Mesendoderm (in vitro differentiated cells): ENCODE data around the gene AIG1.

Experiments
- DNase-seq: peaks from one replicate; pipeline ENCODE4 v3.0.0; 2013
- H2AK5ac ChIP-seq: 2 replicates; pipeline ENCODE4 v1.6.1; 2013; ENCODE audit warnings: low read length, inconsistent platforms
- H2BK120ac ChIP-seq: 2 replicates; pipeline ENCODE4 v1.6.1; 2013; ENCODE audit warnings: low read depth, mild to moderate bottlenecking, low read length, moderate library complexity, mixed read lengths
- H2BK15ac ChIP-seq: replicated peaks from 2 replicates; pipeline ENCODE4 v1.6.1; 2013; ENCODE audit warnings: low read depth, mild to moderate bottlenecking, moderate library complexity
- H2BK5ac ChIP-seq: 2 replicates; pipeline ENCODE4 v1.6.1; 2013; ENCODE audit warnings: low read length, inconsistent platforms
- H3K18ac ChIP-seq: 2 replicates; pipeline ENCODE4 v1.6.1; 2013; ENCODE audit warnings: mild to moderate bottlenecking, low read length, mixed read lengths
- H3K23ac ChIP-seq: one replicate; pipeline ENCODE4 v1.6.1; 2013; ENCODE audit warnings: low read length
- H3K27ac ChIP-seq: 2 replicates; pipeline ENCODE4 v1.5.1; 2013; ENCODE audit warnings: low read depth, mild to moderate bottlenecking, inconsistent platforms, low read length, moderate library complexity
- H3K27me3 ChIP-seq: 2 replicates; pipeline ENCODE4 v1.6.1; 2013; ENCODE audit warnings: low read length, control low read depth, mild to moderate bottlenecking, inconsistent platforms; ENCODE audit not compliant: insufficient read depth, poor library complexity
- H3K36me3 ChIP-seq: 2 replicates; pipeline ENCODE4 v1.6.1; 2013; ENCODE audit warnings: low read length, inconsistent platforms; ENCODE audit not compliant: control insufficient read depth, insufficient read depth
- H3K4ac ChIP-seq: one replicate; pipeline ENCODE4 v1.6.1; 2013; ENCODE audit warnings: low read depth, mild to moderate bottlenecking, low read length, moderate library complexity
- H3K4me1 ChIP-seq: 2 replicates; pipeline ENCODE4 v1.6.1; 2013; ENCODE audit warnings: low read depth, low read length, inconsistent platforms; ENCODE audit not compliant: control insufficient read depth
- H3K4me2 ChIP-seq: 2 replicates; pipeline ENCODE4 v1.6.1; 2013; ENCODE audit warnings: low read length
- H3K4me3 ChIP-seq: 2 replicates; pipeline ENCODE4 v1.5.1; 2013; ENCODE audit warnings: mild to moderate bottlenecking, low read length
- H3K56ac ChIP-seq: one replicate; pipeline ENCODE4 v1.6.1; 2013; ENCODE audit warnings: low read length
- H3K79me1 ChIP-seq: 2 replicates; pipeline ENCODE4 v1.6.1; 2013; ENCODE audit warnings: low read length, inconsistent platforms
- H3K79me2 ChIP-seq: 2 replicates; pipeline ENCODE4 v1.6.1; 2013; ENCODE audit warnings: mild to moderate bottlenecking, low read length; ENCODE audit not compliant: control insufficient read depth, insufficient read depth
- H3K9ac ChIP-seq: 2 replicates; pipeline ENCODE4 v1.6.1; 2013; ENCODE audit warnings: low read length, inconsistent platforms
- H4K5ac ChIP-seq: one replicate; pipeline ENCODE4 v1.6.1; 2013; ENCODE audit warnings: low read length
- H4K8ac ChIP-seq: one replicate; pipeline ENCODE4 v1.6.1; 2013; ENCODE audit warnings: low read depth, mild to moderate bottlenecking, control low read depth, low read length, moderate library complexity
- WGBS: extraction: QIAGEN DNeasy Blood & Tissue Kit; methylation state at CpG from one replicate; pipeline ENCODE4 v1.1.7; 2013; ENCODE audit warnings: low lambda C conversion rate, missing lambda C conversion rate; ENCODE audit not compliant: insufficient coverage; ENCODE audit errors: extremely low coverage; 5-methylcytosine and 5-hydroxymethylcytosine counted together

Gene AIG1

GRCh38 chr6:143357152-143357551 is 296.5 kb downstream of the AIG1 start:
- no peak overlapping the region for H3K56ac ChIP-seq
- DNase-seq, result no peak
- H3K9ac ChIP-seq, result no peak overlapping the region
- no peak overlapping the region for H2BK5ac ChIP-seq
- H3K4me3 ChIP-seq, result no peak overlapping the region
- H3K23ac ChIP-seq, result no peak overlapping the region
- no peak overlapping the region for H4K5ac ChIP-seq
- H3K79me1 ChIP-seq, result no peaks in the 10 kb centered on the region
- no peak overlapping the region for H2AK5ac ChIP-seq
- H2BK120ac ChIP-seq, result no peak overlapping the region
- H3K4ac ChIP-seq, result no peak overlapping the region
- H3K27me3 ChIP-seq, result no peaks in the 10 kb centered on the region
- H4K8ac ChIP-seq, result no peak overlapping the region
- H3K79me2 ChIP-seq, result no peaks in the 10 kb centered on the region
- no peaks in the 10 kb centered on the region for H3K36me3 ChIP-seq
- H3K4me2 ChIP-seq, result no peak overlapping the region
- no peak overlapping the region for H2BK15ac ChIP-seq
- no peaks in the 10 kb centered on the region for H3K4me1 ChIP-seq
- H3K27ac ChIP-seq, result no peak overlapping the region
- no peak overlapping the region for H3K18ac ChIP-seq

GRCh38 chr6:143357561-143358255 is 297.0 kb downstream of the AIG1 start:
- Histone ChIP-seq H4K5ac (no peak overlapping the region), H3K79me1 (no peaks in the 10 kb centered on the region), H2AK5ac (no peak overlapping the region), H3K18ac (no peak overlapping the region), H3K27me3 (no peaks in the 10 kb centered on the region), H3K27ac (no peak overlapping the region), H2BK120ac (no peak overlapping the region), H2BK5ac (no peak overlapping the region), H3K56ac (no peak overlapping the region), H3K4ac (no peak overlapping the region), H3K36me3 (no peaks in the 10 kb centered on the region), H3K9ac (no peak overlapping the region), H2BK15ac (no peak overlapping the region), H3K4me3 (no peak overlapping the region), H3K79me2 (no peaks in the 10 kb centered on the region), H4K8ac (no peak overlapping the region), H3K23ac (no peak overlapping the region), H3K4me2 (no peak overlapping the region), H3K4me1 (no peaks in the 10 kb centered on the region)
- no CpG with 5 or more reads among the region's 1 CpG for WGBS
- no peak for DNase-seq

- no peaks in the 10 kb centered on the region for H3K36me3 ChIP-seq
- H3K9ac ChIP-seq, result no peak overlapping the region
- H3K27ac ChIP-seq, result no peak overlapping the region
- H4K8ac ChIP-seq, result no peak overlapping the region
- no peaks in the 10 kb centered on the region for H3K79me1 ChIP-seq
- no peaks in the 10 kb centered on the region for H3K27me3 ChIP-seq
- no peak overlapping the region for H3K4me2 ChIP-seq
- no peak overlapping the region for H3K56ac ChIP-seq
- no CpG with 5 or more reads among the region's 4 CpGs for whole genome bisulfite sequencing
- H4K5ac ChIP-seq, result no peak overlapping the region
- no peak overlapping the region for H3K23ac ChIP-seq
- no peak overlapping the region for H2BK5ac ChIP-seq
- no peak overlapping the region for H2AK5ac ChIP-seq
- no peak overlapping the region for H2BK120ac ChIP-seq
- no peak overlapping the region for H3K4me3 ChIP-seq
- H3K4ac ChIP-seq, result no peak overlapping the region
- H3K79me2 ChIP-seq, result no peaks in the 10 kb centered on the region
- no peaks in the 10 kb centered on the region for H3K4me1 ChIP-seq
- no peak for DNase-seq
- H3K18ac ChIP-seq, result no peak overlapping the region
- no peak overlapping the region for H2BK15ac ChIP-seq
Measured at GRCh38 chr6:143361536-143362191, 301.0 kb downstream of the AIG1 start.

- no peak overlapping the region for H2BK120ac ChIP-seq
- H3K4ac ChIP-seq, result no peak overlapping the region
- H4K5ac ChIP-seq, result no peak overlapping the region
- no peak overlapping the region for H3K23ac ChIP-seq
- no peak overlapping the region for H3K4me3 ChIP-seq
- no peak for DNase-seq
- no peak overlapping the region for H2AK5ac ChIP-seq
- no peaks in the 10 kb centered on the region for H3K27me3 ChIP-seq
- no peak overlapping the region for H3K9ac ChIP-seq
- no peak overlapping the region for H3K27ac ChIP-seq
- H3K4me1 ChIP-seq, result no peaks in the 10 kb centered on the region
- no peak overlapping the region for H3K18ac ChIP-seq
- no peak overlapping the region for H2BK5ac ChIP-seq
- H3K79me2 ChIP-seq, result no peaks in the 10 kb centered on the region
- no peaks in the 10 kb centered on the region for H3K36me3 ChIP-seq
- H4K8ac ChIP-seq, result no peak overlapping the region
- H3K79me1 ChIP-seq, result no peaks in the 10 kb centered on the region
- WGBS, result no CpG with 5 or more reads among the region's 2 CpGs
- no peak overlapping the region for H3K4me2 ChIP-seq
- H3K56ac ChIP-seq, result no peak overlapping the region
- H2BK15ac ChIP-seq, result no peak overlapping the region
Measured at GRCh38 chr6:143362192-143362558, 301.5 kb downstream of the AIG1 start.

- H4K5ac ChIP-seq, result no peak overlapping the region
- H3K79me1 ChIP-seq, result no peaks in the 10 kb centered on the region
- H3K79me2 ChIP-seq, result no peaks in the 10 kb centered on the region
- no peak for DNase-seq
- H3K4me2 ChIP-seq, result no peak overlapping the region
- H3K18ac ChIP-seq, result no peak overlapping the region
- WGBS, result no CpG with 5 or more reads among the region's 2 CpGs
- no peak overlapping the region for H2BK15ac ChIP-seq
- H3K23ac ChIP-seq, result no peak overlapping the region
- H2BK5ac ChIP-seq, result no peak overlapping the region
- H3K56ac ChIP-seq, result no peak overlapping the region
- H3K27me3 ChIP-seq, result no peaks in the 10 kb centered on the region
- H4K8ac ChIP-seq, result no peak overlapping the region
- H3K4ac ChIP-seq, result no peak overlapping the region
- no peak overlapping the region for H3K4me3 ChIP-seq
- H3K27ac ChIP-seq, result no peak overlapping the region
- no peaks in the 10 kb centered on the region for H3K36me3 ChIP-seq
- no peak overlapping the region for H2BK120ac ChIP-seq
- H3K9ac ChIP-seq, result no peak overlapping the region
- no peaks in the 10 kb centered on the region for H3K4me1 ChIP-seq
- no peak overlapping the region for H2AK5ac ChIP-seq
Measured at GRCh38 chr6:143363299-143363698, 302.6 kb downstream of the AIG1 start.

GRCh38 chr6:143368426-143368825 is 307.7 kb downstream of the AIG1 start:
- H2BK15ac ChIP-seq, result no peak overlapping the region
- H2AK5ac ChIP-seq, result no peak overlapping the region
- H3K4ac ChIP-seq, result no peak overlapping the region
- H3K4me3 ChIP-seq, result no peak overlapping the region
- no CpG with 5 or more reads among the region's 2 CpGs for WGBS
- H3K79me2 ChIP-seq, result no peaks in the 10 kb centered on the region
- H3K27me3 ChIP-seq, result no peaks in the 10 kb centered on the region
- H3K9ac ChIP-seq, result no peak overlapping the region
- H4K8ac ChIP-seq, result no peak overlapping the region
- no peak overlapping the region for H2BK5ac ChIP-seq
- H3K4me1 ChIP-seq, result no peaks in the 10 kb centered on the region
- DNase-seq, result no peak
- no peak overlapping the region for H3K18ac ChIP-seq
- no peak overlapping the region for H4K5ac ChIP-seq
- H3K36me3 ChIP-seq, result no peaks in the 10 kb centered on the region
- H3K79me1 ChIP-seq, result no peaks in the 10 kb centered on the region
- no peak overlapping the region for H3K56ac ChIP-seq
- no peak overlapping the region for H2BK120ac ChIP-seq
- H3K27ac ChIP-seq, result no peak overlapping the region
- H3K23ac ChIP-seq, result no peak overlapping the region
- H3K4me2 ChIP-seq, result no peak overlapping the region
